GM12872 (cell line): ENCODE results near the gene DIP2A.

ENCODE experiments used
- TF ChIP-seq, protein P1 (sequence below): IDR thresholded peaks from 3 replicates; pipeline ENCODE4 v1.5.1; 2011; ENCODE audit warnings: low read depth, mild to moderate bottlenecking, low read length, moderate library complexity; ENCODE audit not compliant: insufficient read depth

The DIP2A gene

DNA sequence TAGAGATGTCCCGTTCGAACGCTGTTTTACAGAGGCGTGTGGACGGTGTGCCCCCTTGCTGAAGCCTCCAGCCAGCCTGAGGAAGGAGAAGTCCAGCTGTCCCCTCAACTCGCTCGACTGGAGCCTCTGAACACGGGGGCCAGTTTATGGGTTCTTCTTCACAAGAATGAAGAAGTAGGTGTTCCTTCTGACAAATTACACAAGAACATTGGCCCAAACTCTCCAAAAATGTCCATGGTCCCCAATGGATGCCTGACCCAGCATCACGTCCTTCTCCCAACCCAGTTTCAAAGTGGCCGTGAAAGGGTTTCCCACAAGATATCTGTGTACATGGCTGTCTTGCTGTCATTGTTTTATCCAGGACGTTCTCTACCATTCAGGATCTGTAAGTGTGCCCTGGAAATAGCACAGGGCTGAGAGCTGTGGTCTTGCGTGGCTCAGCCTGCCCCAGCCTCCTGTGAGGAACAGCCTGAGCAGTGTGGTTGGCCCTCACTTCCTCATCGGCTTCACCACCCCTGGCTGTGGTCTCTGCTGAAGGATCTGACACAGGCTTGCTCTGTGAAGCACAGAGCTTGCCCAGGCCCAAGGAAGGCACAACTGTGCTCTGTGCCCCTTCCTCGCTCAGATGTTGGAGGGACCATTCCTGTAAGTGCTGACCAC, 147.2 kb downstream of the DIP2A start:
- TF ChIP-seq, protein P1, sequence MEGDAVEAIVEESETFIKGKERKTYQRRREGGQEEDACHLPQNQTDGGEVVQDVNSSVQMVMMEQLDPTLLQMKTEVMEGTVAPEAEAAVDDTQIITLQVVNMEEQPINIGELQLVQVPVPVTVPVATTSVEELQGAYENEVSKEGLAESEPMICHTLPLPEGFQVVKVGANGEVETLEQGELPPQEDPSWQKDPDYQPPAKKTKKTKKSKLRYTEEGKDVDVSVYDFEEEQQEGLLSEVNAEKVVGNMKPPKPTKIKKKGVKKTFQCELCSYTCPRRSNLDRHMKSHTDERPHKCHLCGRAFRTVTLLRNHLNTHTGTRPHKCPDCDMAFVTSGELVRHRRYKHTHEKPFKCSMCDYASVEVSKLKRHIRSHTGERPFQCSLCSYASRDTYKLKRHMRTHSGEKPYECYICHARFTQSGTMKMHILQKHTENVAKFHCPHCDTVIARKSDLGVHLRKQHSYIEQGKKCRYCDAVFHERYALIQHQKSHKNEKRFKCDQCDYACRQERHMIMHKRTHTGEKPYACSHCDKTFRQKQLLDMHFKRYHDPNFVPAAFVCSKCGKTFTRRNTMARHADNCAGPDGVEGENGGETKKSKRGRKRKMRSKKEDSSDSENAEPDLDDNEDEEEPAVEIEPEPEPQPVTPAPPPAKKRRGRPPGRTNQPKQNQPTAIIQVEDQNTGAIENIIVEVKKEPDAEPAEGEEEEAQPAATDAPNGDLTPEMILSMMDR = no peak

DNA sequence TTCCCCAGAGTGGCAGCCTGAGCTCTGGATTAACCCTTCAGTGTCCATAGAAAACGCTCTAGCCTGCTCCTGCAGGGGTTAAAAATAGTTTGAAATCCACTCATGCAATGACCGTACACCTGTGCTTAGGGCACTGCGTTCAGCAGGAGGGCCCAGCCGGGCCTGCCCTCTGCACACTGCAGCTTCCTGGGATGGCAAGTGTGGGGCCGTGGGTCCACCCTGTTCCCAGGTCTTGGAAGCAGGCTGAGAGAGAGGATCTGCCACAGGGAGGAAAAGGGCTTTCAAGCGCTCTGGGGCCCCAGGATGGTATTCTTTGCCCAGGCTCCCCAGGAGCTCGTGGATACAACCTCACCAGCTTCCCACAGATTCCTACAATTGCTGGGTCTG, 147.7 kb downstream of the DIP2A start:
- TF ChIP-seq, protein P1 = no peak

DNA sequence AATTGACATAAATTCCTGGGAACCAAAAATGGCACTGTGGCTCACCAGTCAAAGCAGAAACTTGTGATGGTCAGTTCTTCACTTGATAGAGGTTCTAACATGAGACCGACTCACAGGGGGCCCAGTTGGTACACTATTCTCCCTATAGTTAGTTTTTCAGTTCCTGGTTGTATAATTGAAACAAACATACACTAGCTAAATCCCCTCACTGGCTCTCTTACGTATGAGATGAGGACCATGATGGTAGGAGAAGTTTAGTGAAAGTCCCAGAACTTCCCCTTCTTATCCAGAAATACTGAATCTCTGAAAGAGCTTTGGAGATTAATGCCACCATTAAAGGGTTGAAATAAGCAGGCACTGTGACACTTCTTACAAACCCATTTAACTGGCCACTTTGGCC, 148.9 kb downstream of the DIP2A start:
- TF ChIP-seq, protein P1 = no peak

DNA sequence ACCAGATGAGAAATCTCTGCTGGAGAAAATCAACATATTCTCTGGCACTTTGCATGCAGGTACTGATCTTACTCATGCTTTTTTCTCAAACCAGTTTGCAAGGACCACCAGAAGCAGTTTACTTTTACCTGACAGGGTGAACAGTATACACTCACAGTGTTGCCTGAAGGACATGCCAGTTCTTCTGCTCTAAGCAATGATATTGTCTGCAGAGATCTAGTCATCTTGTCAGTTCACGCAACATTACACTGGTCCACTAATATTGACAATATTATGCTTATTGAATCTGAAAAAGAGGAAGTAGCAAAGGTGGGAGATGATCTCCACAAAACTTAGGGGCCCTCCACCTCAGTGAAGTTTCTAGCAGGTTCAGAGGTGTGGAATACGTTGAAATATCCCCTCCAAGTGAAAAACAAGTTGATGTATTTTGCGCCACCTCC, 150.0 kb downstream of the DIP2A start:
- TF ChIP-seq, protein P1 = no peak

DNA sequence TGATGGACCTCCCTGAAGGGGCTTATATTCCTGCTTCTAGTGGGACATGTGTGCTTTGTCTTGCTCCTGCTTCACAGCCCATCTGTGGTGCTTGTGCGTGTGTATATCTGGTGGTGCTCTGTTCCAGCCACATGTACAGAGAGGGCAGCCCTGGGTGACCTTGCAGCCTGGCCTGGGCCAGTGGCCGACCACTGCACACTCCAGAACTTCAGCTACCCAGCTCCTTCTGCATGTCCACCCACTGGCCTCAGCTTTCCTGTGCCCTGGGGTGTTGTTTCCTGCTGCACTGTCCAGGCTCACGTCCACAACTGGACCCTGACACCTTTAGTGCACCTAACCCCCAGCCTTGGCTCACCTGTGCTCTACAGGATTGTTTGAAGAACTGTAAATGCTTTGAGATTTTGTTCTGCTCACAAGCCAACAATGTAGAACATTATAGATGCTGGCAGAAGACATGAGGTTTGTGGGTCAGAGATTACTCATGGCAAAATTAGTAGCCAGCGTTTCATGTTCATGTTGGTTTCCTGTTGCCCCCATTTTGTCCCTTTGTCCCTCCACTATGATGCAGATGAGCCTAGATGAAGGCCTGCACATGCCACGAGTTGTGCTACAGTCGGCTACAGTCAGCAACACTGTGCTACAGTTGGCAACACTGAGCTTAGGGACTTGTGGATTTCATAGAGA, 151.5 kb downstream of the DIP2A start:
- TF ChIP-seq, protein P1 = no peak

DNA sequence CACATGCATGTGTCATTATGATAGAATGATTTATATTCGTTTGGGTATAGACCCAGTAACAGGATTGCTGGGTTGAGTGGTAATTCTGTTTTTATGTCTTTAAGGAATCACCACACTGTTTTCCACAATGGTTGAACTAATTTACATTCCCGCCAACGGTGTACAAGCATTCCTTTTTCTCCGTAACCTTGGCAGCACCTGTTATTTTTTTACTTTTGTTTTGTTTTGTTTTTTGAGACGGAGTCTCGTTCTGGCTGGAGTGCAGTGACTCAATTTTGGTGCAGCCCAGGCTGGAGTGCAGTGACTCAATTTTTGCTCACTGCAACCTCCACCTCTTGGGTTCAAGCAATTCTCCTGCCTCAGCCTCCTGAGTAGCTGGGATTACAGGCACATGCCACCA, 154.7 kb downstream of the DIP2A start:
- TF ChIP-seq, protein P1 = no peak

DNA sequence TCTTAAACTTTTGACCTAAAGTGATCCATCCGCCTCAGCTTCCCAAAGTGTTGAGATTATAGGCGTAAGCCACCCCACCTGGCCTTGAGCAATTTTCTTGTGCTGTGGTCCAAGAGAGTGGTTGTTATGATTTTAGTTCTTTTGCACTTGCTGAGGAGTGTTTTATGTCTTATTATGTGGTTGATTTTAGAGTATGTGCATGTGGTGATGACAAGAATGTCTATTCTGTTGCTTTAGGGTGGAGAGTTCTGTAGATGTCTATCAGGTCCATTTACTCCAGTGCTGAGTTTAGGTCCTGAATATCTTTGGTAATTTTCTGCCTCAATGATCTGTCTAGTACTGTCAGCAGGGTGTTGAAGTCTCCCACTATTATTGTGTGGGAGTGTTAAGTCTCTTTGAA, 157.4 kb downstream of the DIP2A start:
- TF ChIP-seq, protein P1 = no peak
